ENCODE data around the gene KRTAP5-6.

DNA sequence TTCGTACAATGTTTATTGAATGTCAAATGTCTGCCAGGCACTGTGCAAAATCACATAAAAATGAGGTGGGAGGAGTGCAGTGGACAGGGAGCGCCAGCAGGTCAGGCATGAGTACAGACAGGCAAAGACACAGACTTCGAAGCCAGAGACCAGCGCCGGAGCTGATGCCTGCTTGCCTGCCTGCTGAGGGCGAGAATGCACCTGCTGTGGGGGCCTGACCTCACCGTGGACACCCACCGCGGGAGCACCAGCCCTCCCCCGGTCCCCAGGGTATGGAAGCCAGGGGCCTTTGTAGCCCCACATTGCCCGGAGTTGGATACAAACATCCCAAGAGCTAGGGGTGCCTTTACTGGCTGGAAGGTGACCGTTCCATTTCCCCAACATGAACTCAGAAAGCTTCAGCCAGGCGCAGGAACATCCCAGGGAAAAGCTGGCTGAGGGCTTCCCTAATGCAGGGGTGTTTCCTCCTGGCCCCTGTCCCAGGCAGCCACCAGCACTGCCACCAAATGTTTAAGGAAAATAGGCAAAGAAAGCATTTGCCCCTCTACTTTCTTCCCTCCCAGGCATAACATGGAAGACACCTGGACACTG is 35.5 kb downstream of the KRTAP5-6 start:
- TF ChIP-seq, protein P1, sequence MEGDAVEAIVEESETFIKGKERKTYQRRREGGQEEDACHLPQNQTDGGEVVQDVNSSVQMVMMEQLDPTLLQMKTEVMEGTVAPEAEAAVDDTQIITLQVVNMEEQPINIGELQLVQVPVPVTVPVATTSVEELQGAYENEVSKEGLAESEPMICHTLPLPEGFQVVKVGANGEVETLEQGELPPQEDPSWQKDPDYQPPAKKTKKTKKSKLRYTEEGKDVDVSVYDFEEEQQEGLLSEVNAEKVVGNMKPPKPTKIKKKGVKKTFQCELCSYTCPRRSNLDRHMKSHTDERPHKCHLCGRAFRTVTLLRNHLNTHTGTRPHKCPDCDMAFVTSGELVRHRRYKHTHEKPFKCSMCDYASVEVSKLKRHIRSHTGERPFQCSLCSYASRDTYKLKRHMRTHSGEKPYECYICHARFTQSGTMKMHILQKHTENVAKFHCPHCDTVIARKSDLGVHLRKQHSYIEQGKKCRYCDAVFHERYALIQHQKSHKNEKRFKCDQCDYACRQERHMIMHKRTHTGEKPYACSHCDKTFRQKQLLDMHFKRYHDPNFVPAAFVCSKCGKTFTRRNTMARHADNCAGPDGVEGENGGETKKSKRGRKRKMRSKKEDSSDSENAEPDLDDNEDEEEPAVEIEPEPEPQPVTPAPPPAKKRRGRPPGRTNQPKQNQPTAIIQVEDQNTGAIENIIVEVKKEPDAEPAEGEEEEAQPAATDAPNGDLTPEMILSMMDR (conservative IDR thresholded peaks at IDR 0.05; ENCODE audit: low read length), result no peak
- TF ChIP-seq EZH2phosphoT487 (IDR thresholded peaks at IDR 0.05; ENCODE audit: borderline replicate concordance), result no peak
